H1 (cell line): ENCODE results near the gene NHEJ1. TPM values are rescaled to one million over a fixed set of nuclear protein-coding genes. Genes with fewer than 3 reads are reported as not detected.

Source experiments
- CTCF ChIA-PET: fragments of 300-600 bp; sonication (Branson Sonifier 250); formaldehyde crosslinking; loops from one replicate; lab custom pipeline; 2021; ENCODE audit not compliant: partially characterized antibody; lab: Charles Lee
- POLR2A ChIA-PET: fragments of 300-600 bp; sonication (Branson Sonifier 250); formaldehyde crosslinking; loops from one replicate; lab custom pipeline; 2021; ENCODE audit warnings: inconsistent platforms; ENCODE audit not compliant: partially characterized antibody; lab: Charles Lee
- DNase-seq, 2 experiments: peaks; one replicate each; pipeline versions ENCODE4 v3.0.0 to v3.0.0-alpha.2; 2010 to 2022; ENCODE audit warnings: low spot score in 2 of 2, low read depth in 1 of 2, mixed read lengths in 1 of 2
- FAIRE-seq: peaks from 2 replicates; lab custom pipeline; 2011; peaks lifted over from hg19 to GRCh38; lab: Jason Lieb, UNC
- H2AFZ ChIP-seq: 2 replicates; pipeline ENCODE4 v1.8.1; 2012; ENCODE audit warnings: low read length, inconsistent platforms
- H2AK5ac ChIP-seq: 2 replicates; pipeline ENCODE4 v1.6.1; 2013; ENCODE audit warnings: low read depth, low read length
- H2BK120ac ChIP-seq: replicated peaks from 2 replicates; pipeline ENCODE3; 2013; ENCODE audit warnings: low read depth, low read length, inconsistent platforms
- H2BK12ac ChIP-seq: 2 replicates; pipeline ENCODE4 v1.6.1; 2013; ENCODE audit warnings: low read depth, low read length
- H2BK15ac ChIP-seq: 2 replicates; pipeline ENCODE4 v1.6.1; 2013; ENCODE audit warnings: low read length
- H2BK20ac ChIP-seq: 2 replicates; pipeline ENCODE4 v1.6.1; 2013; ENCODE audit warnings: low read length
- H2BK5ac ChIP-seq: 2 replicates; pipeline ENCODE4 v1.6.1; 2013; ENCODE audit warnings: low read depth, low read length
- H3K14ac ChIP-seq: 2 replicates; pipeline ENCODE4 v1.6.1; 2013; ENCODE audit warnings: inconsistent platforms; ENCODE audit not compliant: insufficient read length
- H3K18ac ChIP-seq: 2 replicates; pipeline ENCODE4 v1.6.1; 2013; ENCODE audit warnings: low read length; ENCODE audit errors: extremely low read depth
- H3K23ac ChIP-seq: 2 replicates; pipeline ENCODE4 v1.6.1; 2013; ENCODE audit warnings: inconsistent platforms; ENCODE audit not compliant: insufficient read length
- H3K23me2 ChIP-seq: 2 replicates; pipeline ENCODE4 v1.6.1; 2013; ENCODE audit warnings: low read depth, low read length
- H3K27ac ChIP-seq: 2 replicates; pipeline ENCODE4 v1.6.1; 2011; ENCODE audit warnings: low read depth, low read length, inconsistent platforms
- H3K27me3 ChIP-seq, 4 experiments: replicated peaks in 1 of 4; 1 replicate in 1 of 4; 2 replicates in 3 of 4; pipeline versions ENCODE4 v1.6.1 to v1.8.1; 2011 to 2013; ENCODE audit warnings: low read length in 3 of 4, mild to moderate bottlenecking in 3 of 4, inconsistent platforms in 2 of 4, mixed read lengths in 2 of 4, moderate library complexity in 1 of 4; ENCODE audit not compliant: control insufficient read depth in 3 of 4, insufficient read depth in 3 of 4; ENCODE audit errors: extremely low read depth in 1 of 4
- H3K36me3 ChIP-seq, 4 experiments: 2 replicates each; pipeline versions ENCODE4 v1.6.1 to v1.8.1; 2011 to 2013; ENCODE audit warnings: mild to moderate bottlenecking in 4 of 4, low read length in 3 of 4, moderate library complexity in 2 of 4, control low read depth in 1 of 4, inconsistent platforms in 1 of 4; ENCODE audit not compliant: insufficient read depth in 4 of 4, control insufficient read depth in 2 of 4
- H3K4ac ChIP-seq: replicated peaks from 2 replicates; pipeline ENCODE3; 2013; ENCODE audit warnings: low read length, low read depth, mixed read lengths, inconsistent platforms; ENCODE audit not compliant: insufficient read length
- H3K4me1 ChIP-seq, 4 experiments: replicated peaks in 1 of 4; 1 replicate in 1 of 4; 2 replicates in 3 of 4; pipeline versions ENCODE4 v1.6.1 to v1.8.1; 2011 to 2013; ENCODE audit warnings: low read length in 3 of 4, inconsistent platforms in 2 of 4, mixed read lengths in 1 of 4; ENCODE audit not compliant: insufficient read depth in 4 of 4, control insufficient read depth in 3 of 4
- H3K4me2 ChIP-seq, 2 experiments: 2 replicates each; pipeline versions ENCODE4 v1.6.1 to v1.8.1; 2011 to 2013; ENCODE audit warnings: low read depth in 2 of 2, low read length in 2 of 2, control low read depth in 1 of 2, inconsistent platforms in 1 of 2, mild to moderate bottlenecking in 1 of 2; ENCODE audit not compliant: insufficient read depth in 1 of 2
- H3K4me3 ChIP-seq, 4 experiments: fragments of 200-600, 300-600 bp in 1 of 4; sonication (generic), shearing (Covaris generic), sonication (Bioruptor Twin) in 1 of 4; 2 replicates each; pipeline versions ENCODE4 v1.5.1 to v1.8.1; 2011 to 2016; ENCODE audit warnings: low read length in 4 of 4, low read depth in 3 of 4, control low read depth in 2 of 4, inconsistent platforms in 2 of 4, mild to moderate bottlenecking in 2 of 4, mixed read lengths in 1 of 4, moderate library complexity in 1 of 4; ENCODE audit not compliant: insufficient read depth in 2 of 4; ENCODE audit errors: extremely low read depth in 1 of 4
- H3K56ac ChIP-seq: replicated peaks from 2 replicates; pipeline ENCODE3; 2013; ENCODE audit warnings: low read depth, mild to moderate bottlenecking, mixed read lengths, low read length, inconsistent platforms; ENCODE audit not compliant: insufficient read length
- H3K79me1 ChIP-seq: 2 replicates; pipeline ENCODE4 v1.6.1; 2013; ENCODE audit warnings: low read depth, low read length, control low read depth
- H3K79me2 ChIP-seq, 2 experiments: 2 replicates each; pipeline versions ENCODE4 v1.6.1 to v1.8.1; 2012 to 2013; ENCODE audit warnings: low read length in 2 of 2, mild to moderate bottlenecking in 2 of 2, inconsistent platforms in 1 of 2; ENCODE audit not compliant: insufficient read depth in 2 of 2, control insufficient read depth in 1 of 2
- H3K9ac ChIP-seq, 4 experiments: replicated peaks in 1 of 4; 1 replicate in 1 of 4; 2 replicates in 3 of 4; pipeline versions ENCODE4 v1.6.1 to v1.8.1; 2011 to 2013; ENCODE audit warnings: low read depth in 3 of 4, low read length in 3 of 4, control low read depth in 2 of 4, mild to moderate bottlenecking in 2 of 4, moderate library complexity in 2 of 4, inconsistent platforms in 1 of 4; ENCODE audit errors: extremely low read depth in 1 of 4
- H3K9me3 ChIP-seq, 2 experiments: 2 replicates each; pipeline versions ENCODE4 v1.6.1 to v1.8.1; 2012 to 2013; ENCODE audit warnings: mild to moderate bottlenecking in 2 of 2, moderate library complexity in 2 of 2, control low read depth in 1 of 2, inconsistent platforms in 1 of 2, low read depth in 1 of 2, low read length in 1 of 2, mixed read lengths in 1 of 2; ENCODE audit not compliant: insufficient read depth in 2 of 2
- H4K20me1 ChIP-seq, 2 experiments: replicated peaks in 1 of 2; 2 replicates each; pipeline versions ENCODE3 to v1.8.1; 2011 to 2013; ENCODE audit warnings: inconsistent platforms in 2 of 2, low read length in 2 of 2, mild to moderate bottlenecking in 1 of 2; ENCODE audit not compliant: insufficient read depth in 2 of 2, control insufficient read depth in 1 of 2
- H4K5ac ChIP-seq: 2 replicates; pipeline ENCODE4 v1.6.1; 2013; ENCODE audit warnings: low read length, low read depth, mixed read lengths, inconsistent platforms; ENCODE audit not compliant: insufficient read length
- H4K8ac ChIP-seq: 2 replicates; pipeline ENCODE4 v1.8.0; 2013; ENCODE audit warnings: mild to moderate bottlenecking, moderate library complexity, low read length, inconsistent platforms; ENCODE audit not compliant: insufficient read depth; ENCODE audit errors: extremely low read depth
- H4K91ac ChIP-seq: replicated peaks from 2 replicates; pipeline ENCODE3; 2013; ENCODE audit warnings: low read length, mixed read lengths, inconsistent platforms; ENCODE audit not compliant: insufficient read length
- ATF2 ChIP-seq: IDR thresholded peaks from 2 replicates; pipeline ENCODE4 v1.6.1; 2012; ENCODE audit warnings: low read length, inconsistent platforms
- CEBPB ChIP-seq: IDR thresholded peaks from 2 replicates; pipeline ENCODE4 v1.6.1; 2012; ENCODE audit warnings: low read depth, low read length
- E2F6 ChIP-seq: IDR thresholded peaks from 2 replicates; pipeline ENCODE4 v1.6.1; 2012; ENCODE audit warnings: inconsistent platforms
- HDAC2 ChIP-seq, 2 experiments: fragments of 300-600 bp in 1 of 2; sonication (generic) in 1 of 2; IDR thresholded peaks; 2 replicates each; pipeline ENCODE4 v1.6.1; 2011 to 2012; ENCODE audit warnings: low read depth in 2 of 2, low read length in 2 of 2, mild to moderate bottlenecking in 2 of 2, moderate library complexity in 2 of 2, borderline replicate concordance in 1 of 2, inconsistent platforms in 1 of 2
- KDM1A ChIP-seq: fragments of 200-600, 300-600 bp; sonication (generic); IDR thresholded peaks from 2 replicates; pipeline ENCODE4 v1.7.1; 2016; ENCODE audit warnings: mild to moderate bottlenecking, low read length, borderline replicate concordance
- MAFK ChIP-seq: IDR thresholded peaks from 2 replicates; pipeline ENCODE4 v1.6.1; 2012; ENCODE audit warnings: low read depth, mild to moderate bottlenecking, improper control_type of control experiment, low read length
- POLR2A ChIP-seq, 2 experiments: IDR thresholded peaks; 1 replicate in 1 of 2; 2 replicates in 1 of 2; pipeline ENCODE4 v1.6.1; 2011; ENCODE audit warnings: low read depth in 2 of 2, low read length in 2 of 2, mild to moderate bottlenecking in 2 of 2; ENCODE audit errors: control extremely low read depth in 1 of 2
- RNF2 ChIP-seq: fragments of 200-900, 300-1000 bp; sonication (generic); IDR thresholded peaks from 2 replicates; pipeline ENCODE4 v1.7.1; 2016; ENCODE audit warnings: borderline replicate concordance, low read depth, mild to moderate bottlenecking, antibody characterized with exemption, low read length; ENCODE audit not compliant: poor library complexity, severe bottlenecking; ENCODE audit errors: missing control alignments
- SIN3A ChIP-seq, 2 experiments: IDR thresholded peaks in 1 of 2; conservative IDR thresholded peaks in 1 of 2; 2 replicates each; pipeline ENCODE4 v1.6.1; 2011 to 2012; ENCODE audit warnings: low read length in 2 of 2, improper control_type of control experiment in 1 of 2, low read depth in 1 of 2, mild to moderate bottlenecking in 1 of 2
- TBP ChIP-seq: IDR thresholded peaks from 2 replicates; pipeline ENCODE4 v1.6.1; 2011; ENCODE audit warnings: low read depth, low read length, improper control_type of control experiment
- WGBS, 2 experiments: shearing (Covaris generic) in 1 of 2; methylation state at CpG; one replicate each; pipeline versions ENCODE4 v1.1.6 to v1.1.7; 2013 to 2015; ENCODE audit warnings: low lambda C conversion rate in 2 of 2, mixed read lengths in 2 of 2, inconsistent platforms in 1 of 2, low coverage in 1 of 2, missing lambda C conversion rate in 1 of 2; ENCODE audit not compliant: insufficient replicate concordance in 2 of 2, insufficient coverage in 1 of 2, insufficient read length in 1 of 2; ENCODE audit errors: extremely low coverage in 1 of 2, missing lambda C conversion rate in 1 of 2; 5-methylcytosine and 5-hydroxymethylcytosine counted together
- polyA plus RNA-seq, 7 experiments: library from polyadenylated mRNA; depleted of rRNA in 3 of 7; stranded (reverse) in 5 of 7; unstranded in 2 of 7; fragments of >200 nt in 5 of 7; fragments of 200-250 nt in 2 of 7; gene quantifications; 1 replicate in 5 of 7; 2 replicates in 1 of 7; 4 replicates in 1 of 7; pipeline versions ENCODE4 v1.2.1 to v1.2.3, GENCODE V29; 2011 to 2013; ENCODE audit warnings: missing spikeins in 2 of 7, mixed read lengths in 2 of 7
- total RNA-seq: library from RNA; stranded (reverse); fragmentation: NEBNext Ultra II Directional; extraction: Animal tissue kit (Norgen Biotek cat#: 25700); gene quantifications from 2 replicates; pipeline ENCODE4 v1.2.1, GENCODE V29; 2021

NHEJ1 gene
- total and polyA plus RNA-seq, 2 of the 8 experiments (the other 6 are each of a cell fraction or from before 2014, with no cell fraction given), result 22.7 to 24.1 TPM

- Histone ChIP-seq H3K56ac (no peak overlapping the region), H4K91ac (no peak overlapping the region), H3K4me3 (no peak overlapping the region), H3K4ac (no peak overlapping the region), H2BK5ac (no peak overlapping the region), H2BK20ac (no peak overlapping the region), H3K14ac (no peak overlapping the region), H4K8ac (no peak overlapping the region), H3K36me3 (peaks cover 0 to 2% (median 0%) of the 10 kb centered on the region in 4 experiments; a peak in 3 of 8 replicates), H3K23ac (no peak overlapping the region), H2BK120ac (no peak overlapping the region), H3K9me3 (no peaks in the 10 kb centered on the region), H3K27me3 (no peaks in the 10 kb centered on the region; a peak in 1 of 7 replicates), H3K4me1 (peaks cover 0 to 5% (median 2%) of the 10 kb centered on the region in 4 experiments; a peak in 3 of 7 replicates), H2BK15ac (no peak overlapping the region), H2AK5ac (no peak overlapping the region), H3K79me1 (no peaks in the 10 kb centered on the region), H4K20me1 (peaks cover 2 to 5% of the 10 kb centered on the region in 2 experiments), H2AFZ (no peak overlapping the region), H4K5ac (no peak overlapping the region), H2BK12ac (no peak overlapping the region), H3K23me2 (peaks cover 2% of the 10 kb centered on the region; the same call in 1 of the 2 replicates), H3K79me2 (no peaks in the 10 kb centered on the region), H3K4me2 (no peak overlapping the region), H3K9ac (no peak overlapping the region), H3K18ac (no peak overlapping the region), H3K27ac (no peak overlapping the region)
- no peak for FAIRE-seq
- WGBS, 2 experiments, result 84% methylated on average over 4 of the region's 4 CpGs; no CpG with 5 or more reads in 1 of the 2 experiments
- ChIA-PET CTCF (interaction anchor here (0.7 to 12.5 kb wide), 21 partner anchors 15 to 336 kb away, joined by 3 to 149 read pairs (median 3); partner anchors contain the start of genes CDK5R2, CNPPD1, FEV and GLB1L), POLR2A (interaction anchor here (0.7 to 1.6 kb wide), 5 partner anchors 34 to 140 kb away, joined by 3 to 5 read pairs (median 3); partner anchors contain the start of gene ABCB6)
- DNase-seq, result no peak
- TF ChIP-seq TBP (no peak), POLR2A (IDR thresholded peaks at IDR 0.05; ENCODE audit: control extremely low read depth in 1 of 2, low read depth in 2 of 2, low read length in 2 of 2) (no peak), RNF2 (no peak), MAFK (no peak), E2F6 (no peak), KDM1A (no peak), SIN3A (conservative IDR thresholded peaks at IDR 0.05 in 1 of 2, IDR thresholded peaks at IDR 0.05 in 1 of 2; ENCODE audit: low read depth in 1 of 2, low read length in 2 of 2) (no peak), ATF2 (no peak), HDAC2 (IDR thresholded peaks at IDR 0.05; ENCODE audit: borderline replicate concordance in 1 of 2, low read depth in 2 of 2, low read length in 2 of 2) (no peak), CEBPB (no peak)
Observed at GRCh38 chr2:219158025-219158424, 2.6 kb downstream of the NHEJ1 start.
